GM23338 (cell line): ENCODE results near the gene MS4A7. TPM values are rescaled to one million over a fixed set of nuclear protein-coding genes. Genes with fewer than 3 reads are reported as not detected.

Experiments used
- ATAC-seq: fragments of 200-7000 bp; cut with Tn5 transposase; 3 replicates; pipeline ENCODE4 v1.9.1; 2020
- DNase-seq: peaks from one replicate; pipeline ENCODE4 v3.0.0-alpha.2; 2015; ENCODE audit warnings: low spot score
- H2AFZ ChIP-seq: fragments of 200-600 bp; sonication (generic); 2 replicates; pipeline ENCODE4 v1.8.0; 2016; ENCODE audit warnings: antibody characterized with exemption, mild to moderate bottlenecking, moderate library complexity
- H3F3A ChIP-seq: fragments of 200-600 bp; sonication (generic); replicated peaks from 2 replicates; pipeline ENCODE4 v1.8.0; 2017; ENCODE audit warnings: antibody characterized with exemption, mixed run types, low read depth
- H3K27ac ChIP-seq: fragments of 200-600 bp; sonication (generic); 2 replicates; pipeline ENCODE4 v1.6.1; 2016; ENCODE audit warnings: low read depth
- H3K27me3 ChIP-seq: fragments of 200-600 bp; sonication (generic); 2 replicates; pipeline ENCODE4 v1.8.0; 2016; ENCODE audit warnings: mild to moderate bottlenecking, mixed run types, moderate library complexity; ENCODE audit not compliant: insufficient read depth
- H3K36me3 ChIP-seq: fragments of 200-600 bp; sonication (generic); 2 replicates; pipeline ENCODE4 v1.8.0; 2016; ENCODE audit warnings: mild to moderate bottlenecking; ENCODE audit not compliant: insufficient read depth
- H3K4me1 ChIP-seq: fragments of 200-600 bp; sonication (generic); 2 replicates; pipeline ENCODE4 v1.8.0; 2016; ENCODE audit warnings: mild to moderate bottlenecking, moderate library complexity; ENCODE audit not compliant: insufficient read depth
- H3K4me2 ChIP-seq: fragments of 200-600 bp; sonication (generic); 2 replicates; pipeline ENCODE4 v1.7.1; 2017; ENCODE audit warnings: mixed run types
- H3K4me3 ChIP-seq: fragments of 200-600 bp; sonication (generic); 2 replicates; pipeline ENCODE4 v1.6.1; 2016; ENCODE audit warnings: mixed run types
- H3K79me2 ChIP-seq: fragments of 200-600 bp; sonication (generic); replicated peaks from 2 replicates; pipeline ENCODE4 v1.8.0; 2017; ENCODE audit warnings: mild to moderate bottlenecking; ENCODE audit not compliant: insufficient read depth
- H3K9me2 ChIP-seq: fragments of 200-600 bp; sonication (generic); 2 replicates; pipeline ENCODE4 v1.8.0; 2017; ENCODE audit not compliant: insufficient read depth
- H4K20me1 ChIP-seq: fragments of 200-600 bp; sonication (generic); replicated peaks from 2 replicates; pipeline ENCODE4 v1.8.0; 2017; ENCODE audit warnings: mild to moderate bottlenecking; ENCODE audit not compliant: insufficient read depth
- H3K27ac Mint-ChIP-seq: 2 replicates; pipeline ENCODE4 v1.8.0; 2020; ENCODE audit warnings: inconsistent platforms, mild to moderate bottlenecking, moderate library complexity, mixed read lengths
- H3K27me3 Mint-ChIP-seq: 3 replicates; pipeline ENCODE4 v1.8.0; 2022; ENCODE audit warnings: low read depth, mild to moderate bottlenecking, moderate library complexity, mixed read lengths, inconsistent platforms; ENCODE audit not compliant: insufficient read depth, poor library complexity
- H3K36me3 Mint-ChIP-seq: 3 replicates; pipeline ENCODE4 v1.8.0; 2021; ENCODE audit warnings: low read depth, mild to moderate bottlenecking, inconsistent platforms, moderate library complexity, mixed read lengths
- H3K4me1 Mint-ChIP-seq: 3 replicates; pipeline ENCODE4 v1.8.0; 2020; ENCODE audit warnings: mild to moderate bottlenecking, inconsistent platforms, mixed read lengths
- H3K4me3 Mint-ChIP-seq: 3 replicates; pipeline ENCODE4 v1.8.0; 2021; ENCODE audit warnings: moderate library complexity, mild to moderate bottlenecking, inconsistent platforms, mixed read lengths
- H3K9me3 Mint-ChIP-seq: 3 replicates; pipeline ENCODE4 v1.8.0; 2020; ENCODE audit warnings: moderate library complexity, mild to moderate bottlenecking, inconsistent platforms, mixed read lengths
- JUNB ChIP-seq: IDR thresholded peaks from one replicate; pipeline ENCODE4 v1.6.1; 2016; ENCODE audit warnings: antibody characterized with exemption; ENCODE audit not compliant: unreplicated experiment
- NANOG ChIP-seq: IDR thresholded peaks from 2 replicates; pipeline ENCODE4 v1.6.1; 2016; ENCODE audit warnings: antibody characterized with exemption, borderline replicate concordance
- ZNF114 ChIP-seq: fragments of 250-450 bp; sonication (Bioruptor Pico); IDR thresholded peaks from 2 replicates; pipeline ENCODE4 v1.5.0; 2020; ENCODE audit warnings: mild to moderate bottlenecking, moderate library complexity
- ZNF331 ChIP-seq: fragments of 250-450 bp; sonication (Bioruptor Pico); IDR thresholded peaks from 2 replicates; pipeline ENCODE4 v1.5.0; 2020; ENCODE audit warnings: low read depth, mild to moderate bottlenecking, moderate library complexity
- polyA plus RNA-seq: library from polyadenylated mRNA; unstranded; fragments of >200 nt; fragmentation: Nextera tagmentation; extraction: Ambion mirVana; gene quantifications from 2 replicates; pipeline ENCODE4 v1.2.1, GENCODE V29; 2016
- total RNA-seq: library from RNA; depleted of rRNA; stranded (reverse); fragments of >200 nt; shearing (Covaris generic); gene quantifications from 2 replicates; pipeline ENCODE4 v1.2.3, GENCODE V29; 2014
- TF ChIP-seq, protein P1 (sequence below): fragments of 250-450 bp; sonication (Bioruptor Pico); IDR thresholded peaks from 2 replicates; pipeline ENCODE4 v1.5.0; 2020; ENCODE audit warnings: mild to moderate bottlenecking, moderate library complexity
- TF ChIP-seq, protein P2 (sequence below), 2 experiments: fragments of 200-600 bp in 1 of 2; sonication (generic) in 1 of 2; conservative IDR thresholded peaks; 2 replicates each; pipeline versions ENCODE4 v1.5.1 to v1.6.1; 2016 to 2017; ENCODE audit warnings: antibody characterized with exemption in 2 of 2, low read depth in 2 of 2, mild to moderate bottlenecking in 2 of 2, moderate library complexity in 1 of 2

MS4A7 gene
- total and polyA plus RNA-seq, 2 experiments from 2014 or later = 0.07 TPM; not detected in 1

- Histone ChIP-seq H3K4me1 (no peaks in the 10 kb centered on the region), H3K27me3 (no peaks in the 10 kb centered on the region), H3K9me2 (peaks cover 7% of the 10 kb centered on the region; the same call in 1 of the 2 replicates), H3K27ac (no peak overlapping the region), H3K36me3 (no peaks in the 10 kb centered on the region), H3K4me3 (no peak overlapping the region), H2AFZ (no peak overlapping the region; the same call in 1 of the 2 replicates), H3F3A (no peaks in the 10 kb centered on the region), H3K4me2 (no peak overlapping the region), H3K79me2 (no peaks in the 10 kb centered on the region), H4K20me1 (no peaks in the 10 kb centered on the region)
- H3K4me1 Mint-ChIP-seq = peaks cover 3% of the 10 kb centered on the region; the same call in 1 of the 3 replicates
- DNase-seq (peak; percentile 69), ATAC-seq (peak; percentile 90)
- TF ChIP-seq NANOG = no peak
- no peak for TF ChIP-seq JUNB
- TF ChIP-seq, protein P1, sequence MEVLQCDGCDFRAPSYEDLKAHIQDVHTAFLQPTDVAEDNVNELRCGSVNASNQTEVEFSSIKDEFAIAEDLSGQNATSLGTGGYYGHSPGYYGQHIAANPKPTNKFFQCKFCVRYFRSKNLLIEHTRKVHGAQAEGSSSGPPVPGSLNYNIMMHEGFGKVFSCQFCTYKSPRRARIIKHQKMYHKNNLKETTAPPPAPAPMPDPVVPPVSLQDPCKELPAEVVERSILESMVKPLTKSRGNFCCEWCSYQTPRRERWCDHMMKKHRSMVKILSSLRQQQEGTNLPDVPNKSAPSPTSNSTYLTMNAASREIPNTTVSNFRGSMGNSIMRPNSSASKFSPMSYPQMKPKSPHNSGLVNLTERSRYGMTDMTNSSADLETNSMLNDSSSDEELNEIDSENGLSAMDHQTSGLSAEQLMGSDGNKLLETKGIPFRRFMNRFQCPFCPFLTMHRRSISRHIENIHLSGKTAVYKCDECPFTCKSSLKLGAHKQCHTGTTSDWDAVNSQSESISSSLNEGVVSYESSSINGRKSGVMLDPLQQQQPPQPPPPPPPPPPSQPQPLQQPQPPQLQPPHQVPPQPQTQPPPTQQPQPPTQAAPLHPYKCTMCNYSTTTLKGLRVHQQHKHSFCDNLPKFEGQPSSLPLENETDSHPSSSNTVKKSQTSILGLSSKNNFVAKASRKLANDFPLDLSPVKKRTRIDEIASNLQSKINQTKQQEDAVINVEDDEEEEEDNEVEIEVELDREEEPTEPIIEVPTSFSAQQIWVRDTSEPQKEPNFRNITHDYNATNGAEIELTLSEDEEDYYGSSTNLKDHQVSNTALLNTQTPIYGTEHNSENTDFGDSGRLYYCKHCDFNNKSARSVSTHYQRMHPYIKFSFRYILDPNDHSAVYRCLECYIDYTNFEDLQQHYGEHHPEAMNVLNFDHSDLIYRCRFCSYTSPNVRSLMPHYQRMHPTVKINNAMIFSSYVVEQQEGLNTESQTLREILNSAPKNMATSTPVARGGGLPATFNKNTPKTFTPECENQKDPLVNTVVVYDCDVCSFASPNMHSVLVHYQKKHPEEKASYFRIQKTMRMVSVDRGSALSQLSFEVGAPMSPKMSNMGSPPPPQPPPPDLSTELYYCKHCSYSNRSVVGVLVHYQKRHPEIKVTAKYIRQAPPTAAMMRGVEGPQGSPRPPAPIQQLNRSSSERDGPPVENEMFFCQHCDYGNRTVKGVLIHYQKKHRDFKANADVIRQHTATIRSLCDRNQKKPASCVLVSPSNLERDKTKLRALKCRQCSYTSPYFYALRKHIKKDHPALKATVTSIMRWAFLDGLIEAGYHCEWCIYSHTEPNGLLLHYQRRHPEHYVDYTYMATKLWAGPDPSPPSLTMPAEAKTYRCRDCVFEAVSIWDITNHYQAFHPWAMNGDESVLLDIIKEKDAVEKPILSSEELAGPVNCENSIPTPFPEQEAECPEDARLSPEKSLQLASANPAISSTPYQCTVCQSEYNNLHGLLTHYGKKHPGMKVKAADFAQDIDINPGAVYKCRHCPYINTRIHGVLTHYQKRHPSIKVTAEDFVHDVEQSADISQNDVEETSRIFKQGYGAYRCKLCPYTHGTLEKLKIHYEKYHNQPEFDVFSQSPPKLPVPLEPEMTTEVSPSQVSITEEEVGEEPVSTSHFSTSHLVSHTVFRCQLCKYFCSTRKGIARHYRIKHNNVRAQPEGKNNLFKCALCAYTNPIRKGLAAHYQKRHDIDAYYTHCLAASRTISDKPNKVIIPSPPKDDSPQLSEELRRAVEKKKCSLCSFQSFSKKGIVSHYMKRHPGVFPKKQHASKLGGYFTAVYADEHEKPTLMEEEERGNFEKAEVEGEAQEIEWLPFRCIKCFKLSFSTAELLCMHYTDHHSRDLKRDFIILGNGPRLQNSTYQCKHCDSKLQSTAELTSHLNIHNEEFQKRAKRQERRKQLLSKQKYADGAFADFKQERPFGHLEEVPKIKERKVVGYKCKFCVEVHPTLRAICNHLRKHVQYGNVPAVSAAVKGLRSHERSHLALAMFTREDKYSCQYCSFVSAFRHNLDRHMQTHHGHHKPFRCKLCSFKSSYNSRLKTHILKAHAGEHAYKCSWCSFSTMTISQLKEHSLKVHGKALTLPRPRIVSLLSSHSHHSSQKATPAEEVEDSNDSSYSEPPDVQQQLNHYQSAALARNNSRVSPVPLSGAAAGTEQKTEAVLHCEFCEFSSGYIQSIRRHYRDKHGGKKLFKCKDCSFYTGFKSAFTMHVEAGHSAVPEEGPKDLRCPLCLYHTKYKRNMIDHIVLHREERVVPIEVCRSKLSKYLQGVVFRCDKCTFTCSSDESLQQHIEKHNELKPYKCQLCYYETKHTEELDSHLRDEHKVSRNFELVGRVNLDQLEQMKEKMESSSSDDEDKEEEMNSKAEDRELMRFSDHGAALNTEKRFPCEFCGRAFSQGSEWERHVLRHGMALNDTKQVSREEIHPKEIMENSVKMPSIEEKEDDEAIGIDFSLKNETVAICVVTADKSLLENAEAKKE (CRISPR knock-in tag) = no peak
- TF ChIP-seq, protein P2, sequence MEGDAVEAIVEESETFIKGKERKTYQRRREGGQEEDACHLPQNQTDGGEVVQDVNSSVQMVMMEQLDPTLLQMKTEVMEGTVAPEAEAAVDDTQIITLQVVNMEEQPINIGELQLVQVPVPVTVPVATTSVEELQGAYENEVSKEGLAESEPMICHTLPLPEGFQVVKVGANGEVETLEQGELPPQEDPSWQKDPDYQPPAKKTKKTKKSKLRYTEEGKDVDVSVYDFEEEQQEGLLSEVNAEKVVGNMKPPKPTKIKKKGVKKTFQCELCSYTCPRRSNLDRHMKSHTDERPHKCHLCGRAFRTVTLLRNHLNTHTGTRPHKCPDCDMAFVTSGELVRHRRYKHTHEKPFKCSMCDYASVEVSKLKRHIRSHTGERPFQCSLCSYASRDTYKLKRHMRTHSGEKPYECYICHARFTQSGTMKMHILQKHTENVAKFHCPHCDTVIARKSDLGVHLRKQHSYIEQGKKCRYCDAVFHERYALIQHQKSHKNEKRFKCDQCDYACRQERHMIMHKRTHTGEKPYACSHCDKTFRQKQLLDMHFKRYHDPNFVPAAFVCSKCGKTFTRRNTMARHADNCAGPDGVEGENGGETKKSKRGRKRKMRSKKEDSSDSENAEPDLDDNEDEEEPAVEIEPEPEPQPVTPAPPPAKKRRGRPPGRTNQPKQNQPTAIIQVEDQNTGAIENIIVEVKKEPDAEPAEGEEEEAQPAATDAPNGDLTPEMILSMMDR (conservative IDR thresholded peaks at IDR 0.05; ENCODE audit: low read depth in 2 of 2) = peak; percentile 83 to 84
- no peak for TF ChIP-seq ZNF331 (CRISPR knock-in tag)
- TF ChIP-seq ZNF114 (CRISPR knock-in tag) = no peak
- H3K27me3 Mint-ChIP-seq = peaks cover 2% of the 10 kb centered on the region
- 0 out of 3 replicates have a peak, but pooled peaks cover 4% of the 10 kb centered on the region for H3K36me3 Mint-ChIP-seq
- H3K9me3 Mint-ChIP-seq = peaks cover 9% of the 10 kb centered on the region
- no peak overlapping the region for H3K27ac Mint-ChIP-seq
- H3K4me3 Mint-ChIP-seq = no peak overlapping the region
Observed at GRCh38 chr11:60345489-60345888, 32.8 kb upstream of the MS4A7 start.
